ENCODE data around the gene NR6A1.

DNA sequence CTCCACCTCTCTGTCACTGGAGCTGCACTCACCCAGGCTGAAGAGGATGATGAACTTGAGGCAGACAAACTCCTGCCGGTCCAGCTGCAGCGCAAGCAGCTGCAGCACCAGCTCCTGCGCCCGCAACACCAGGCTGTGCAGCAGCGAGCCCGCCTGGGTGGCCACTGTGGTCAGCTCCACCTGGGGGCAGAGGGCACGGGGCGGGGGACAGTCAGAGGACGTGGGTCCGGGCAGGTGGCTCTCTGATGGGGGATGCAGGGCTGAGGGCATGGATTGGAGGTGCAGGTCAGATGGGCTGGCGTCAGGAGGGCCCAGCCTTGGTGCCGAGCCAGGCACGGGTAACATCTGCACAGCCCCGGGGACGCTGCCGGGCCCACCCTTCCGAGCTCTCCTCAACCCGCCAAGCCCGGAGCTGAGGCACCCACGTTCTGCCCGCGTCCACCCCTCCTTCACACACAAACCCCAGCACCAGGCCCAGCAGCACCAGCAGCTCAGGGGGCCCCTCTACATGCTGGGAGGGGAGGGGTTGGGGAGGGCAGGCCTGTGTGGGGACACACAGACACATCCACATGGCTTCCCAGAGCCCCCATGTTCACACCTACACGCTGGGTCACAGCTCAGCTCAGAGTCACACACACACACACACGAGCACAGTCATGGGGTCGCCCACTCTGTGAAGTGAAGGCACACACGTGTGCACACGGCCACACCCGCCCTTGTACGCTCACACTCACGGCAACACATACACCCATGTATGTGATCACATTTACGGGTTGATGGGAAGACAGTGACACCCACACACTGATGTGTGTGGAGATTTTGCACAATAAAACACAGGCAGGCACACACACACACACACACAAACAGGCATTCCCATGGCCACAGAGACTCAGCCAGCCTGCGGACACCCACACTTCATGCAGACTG lies 279.8 kb downstream of the NR6A1 start:
- TF ChIP-seq CTCF (IDR thresholded peaks at IDR 0.05) (no peak), POLR2A (IDR thresholded peaks at IDR 0.05) (no peak)
